Left lung (tissue), 10 donors: Measurements from ENCODE around the gene GRWD1. TPM values are rescaled to one million over a fixed set of nuclear protein-coding genes. Genes with fewer than 3 reads are reported as not detected.

ENCODE experiments used
- ATAC-seq: fragments of 200-7000 bp; cut with Tn5 transposase; one replicate; pipeline ENCODE4 v1.9.1; 2020; ENCODE audit warnings: moderate library complexity
- DNase-seq, 4 donors: peaks; one replicate each; pipeline ENCODE4 v3.0.0-alpha.2; 2013 to 2020
- H3K27ac ChIP-seq, 2 donors: fragments of 200-600 bp; sonication (generic) in 1 of 2; one replicate each; pipeline versions ENCODE4 v1.5.0 to v1.8.0; 2020 to 2021
- H3K27me3 ChIP-seq, 2 donors: fragments of 200-600 bp; sonication (generic) in 1 of 2; one replicate each; pipeline versions ENCODE4 v1.5.0 to v1.8.0; 2020 to 2021
- H3K36me3 ChIP-seq, 2 donors: fragments of 200-600 bp; sonication (generic) in 1 of 2; one replicate each; pipeline versions ENCODE4 v1.5.0 to v1.8.0; 2020 to 2021
- H3K4me1 ChIP-seq, 2 donors: fragments of 200-600 bp; one replicate each; pipeline ENCODE4 v1.8.0; 2021
- H3K4me3 ChIP-seq, 2 donors: fragments of 200-600 bp; sonication (generic) in 1 of 2; one replicate each; pipeline versions ENCODE4 v1.5.0 to v1.8.0; 2020 to 2021; ENCODE audit warnings: mild to moderate bottlenecking in 1 of 2
- H3K9me3 ChIP-seq, 2 donors: fragments of 200-600 bp; sonication (generic) in 1 of 2; one replicate each; pipeline versions ENCODE4 v1.5.0 to v1.8.0; 2020 to 2021
- CTCF ChIP-seq, 2 donors: fragments of 200-600 bp; sonication (generic) in 1 of 2; IDR thresholded peaks; one replicate each; pipeline versions ENCODE4 v1.5.0 to v1.8.0; 2021; ENCODE audit warnings: antibody characterized with exemption in 2 of 2
- intact Hi-C, 2 donors: fragments of 100-400 bp; cut with DNase I; formaldehyde crosslinking; loops; one replicate each; pipeline versions ENCODE4 v1.11.2 to v1.14.2; 2022
- polyA plus RNA-seq, 6 donors: library from polyadenylated mRNA; unstranded; fragments of 120-200 nt; gene quantifications; one replicate each; pipeline ENCODE4 v1.2.1, GENCODE V29; 2013; ENCODE audit not compliant: insufficient read length in 6 of 6
- total RNA-seq, 2 donors: library from RNA; stranded (reverse); fragmentation: NEBNext Ultra II Directional; extraction: Animal tissue kit (Norgen Biotek cat#: 25700); gene quantifications; one replicate each; pipeline ENCODE4 v1.2.1, GENCODE V29; 2021
- donor health status: DM: no; HTN: yes; CAD: no.
- donor health status: DM: no; HTN: no; CAD: no.

The GRWD1 gene
- total and polyA plus RNA-seq, 8 donors: 18.4 to 33.8 (median 24.4) TPM

GRCh38 chr19:48498595-48499311, 53.0 kb downstream of the GRWD1 start:
- TF ChIP-seq CTCF (IDR thresholded peaks at IDR 0.05): no peak
- DNase-seq (no peak), ATAC-seq (no peak)
- peaks cover 0 to 49% of the 10 kb centered on the region in 2 donors for H3K4me1 ChIP-seq
- intact Hi-C loops: no loop called here
- no peaks in the 10 kb centered on the region for H3K9me3 ChIP-seq
- H3K4me3 ChIP-seq: no peak overlapping the region
- peaks cover 12 to 84% of the 10 kb centered on the region in 2 donors for H3K27me3 ChIP-seq
- no peak overlapping the region for H3K27ac ChIP-seq
- no peaks in the 10 kb centered on the region for H3K36me3 ChIP-seq

- Histone ChIP-seq H3K4me3 (no peak overlapping the region), H3K4me1 (peaks cover 0 to 42% of the 10 kb centered on the region in 2 donors), H3K36me3 (no peaks in the 10 kb centered on the region), H3K27me3 (peaks cover 12 to 77% of the 10 kb centered on the region in 2 donors), H3K9me3 (no peaks in the 10 kb centered on the region), H3K27ac (no peak overlapping the region)
- intact Hi-C loops: loop anchor here in 1 of 2 donors (10.0 kb wide), 1 partner anchor 85 kb away; no protein-coding TSS in a partner anchor
- TF ChIP-seq CTCF (IDR thresholded peaks at IDR 0.05): no peak
- DNase-seq (no peak), ATAC-seq (no peak)
Measured at GRCh38 chr19:48499316-48500090, 53.7 kb downstream of the GRWD1 start.

DNA sequence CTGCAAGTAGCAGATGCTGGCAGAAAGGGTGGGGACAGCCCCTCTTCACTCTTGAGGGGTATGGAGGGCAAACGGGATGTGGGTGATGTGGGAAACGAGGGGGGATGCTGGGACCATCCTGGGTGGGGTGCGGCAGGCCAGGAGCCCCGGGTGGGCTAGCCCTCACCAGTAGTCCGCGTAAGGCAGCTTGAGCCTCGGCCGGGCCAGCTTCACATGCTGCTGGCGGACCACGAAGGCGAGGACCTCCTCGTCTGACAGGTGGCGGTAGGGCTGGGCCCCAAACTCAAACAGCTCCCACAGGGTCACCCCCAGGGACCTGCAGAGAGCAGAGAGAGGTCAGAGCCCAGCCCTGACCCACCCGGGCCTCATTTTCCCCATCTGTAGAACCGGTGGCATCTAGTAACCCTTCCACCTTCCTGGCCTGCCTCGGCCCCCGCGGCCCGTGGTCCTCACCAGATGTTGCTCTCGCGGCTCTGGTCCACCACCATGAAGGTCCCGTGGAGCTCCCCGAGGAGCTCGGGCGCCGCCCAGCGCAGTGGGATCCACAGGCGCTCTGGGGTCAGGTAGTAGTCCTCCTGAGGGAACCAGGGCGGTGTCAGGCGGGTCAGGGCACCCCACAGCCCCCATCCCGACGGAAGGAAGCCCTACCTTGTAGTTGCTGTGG, 55.2 kb downstream of the GRWD1 start:
- peak overlapping the region; percentile 19 to 43 for H3K4me3 ChIP-seq
- DNase-seq (no peak), ATAC-seq (no peak)
- no peaks in the 10 kb centered on the region for H3K36me3 ChIP-seq
- peaks cover 0 to 34% of the 10 kb centered on the region in 2 donors for H3K4me1 ChIP-seq
- peak overlapping the region; percentile 19 to 33 for H3K27ac ChIP-seq
- intact Hi-C loops: loop anchor here in 1 of 2 donors (10.0 kb wide), 1 partner anchor 84 kb away; no protein-coding TSS in a partner anchor
- TF ChIP-seq CTCF (IDR thresholded peaks at IDR 0.05): no peak
- H3K27me3 ChIP-seq: peaks cover 12 to 66% of the 10 kb centered on the region in 2 donors
- no peaks in the 10 kb centered on the region for H3K9me3 ChIP-seq

DNA sequence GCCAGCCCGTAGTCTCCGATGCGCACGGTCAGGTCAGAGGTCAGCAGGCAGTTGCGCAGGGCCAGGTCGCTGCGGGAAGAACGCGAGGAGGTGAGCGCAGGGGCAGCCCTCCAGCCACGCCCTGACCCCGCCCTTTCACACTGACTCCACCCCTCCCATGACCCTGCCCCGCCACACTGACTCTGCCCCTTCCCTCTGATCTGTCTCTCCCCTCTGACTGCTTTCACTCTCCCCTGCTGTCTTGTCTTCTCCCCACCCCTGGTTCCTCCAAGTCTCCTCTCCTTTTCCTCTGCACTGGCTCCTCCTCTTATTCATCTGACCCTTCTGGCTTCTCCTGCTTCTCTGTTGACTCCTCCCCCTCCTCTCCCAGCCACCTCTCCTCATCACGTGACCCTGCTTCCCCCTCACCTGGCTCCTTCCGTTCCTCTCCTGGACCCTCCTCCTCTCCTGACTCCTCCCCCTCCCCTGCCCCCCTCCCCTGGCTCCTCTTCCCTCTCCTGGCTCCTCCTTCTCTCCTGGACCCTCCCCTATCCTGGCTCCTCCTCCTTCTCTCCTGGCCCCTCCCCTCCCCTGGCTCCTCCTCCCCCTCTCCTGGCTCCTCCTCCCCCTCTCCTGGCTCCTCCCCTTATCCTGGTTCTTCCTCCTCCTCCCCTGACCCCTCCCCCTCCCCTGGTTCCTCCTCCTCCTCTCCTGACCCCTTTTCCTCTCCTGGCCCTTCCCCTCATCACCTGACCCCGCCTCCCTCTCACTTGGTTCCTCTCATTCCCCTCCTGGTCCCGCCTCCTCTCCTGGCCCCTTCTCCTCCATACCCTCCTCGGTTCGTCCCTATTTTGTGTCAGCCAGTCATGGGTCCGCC, 55.9 kb downstream of the GRWD1 start:
- no peak for TF ChIP-seq CTCF (IDR thresholded peaks at IDR 0.05)
- peaks cover 0 to 34% of the 10 kb centered on the region in 2 donors for H3K4me1 ChIP-seq
- intact Hi-C loops: loop anchor here in 1 of 2 donors (10.0 kb wide), 1 partner anchor 83 kb away; no protein-coding TSS in a partner anchor
- no peaks in the 10 kb centered on the region for H3K9me3 ChIP-seq
- H3K27me3 ChIP-seq: peaks cover 12 to 60% of the 10 kb centered on the region in 2 donors
- ATAC-seq (peak; percentile 86), DNase-seq (peak; percentile 58 to 94 (median 90))
- peak overlapping the region; percentile 19 to 43 for H3K4me3 ChIP-seq
- no peaks in the 10 kb centered on the region for H3K36me3 ChIP-seq
- peak overlapping the region; percentile 19 to 33 for H3K27ac ChIP-seq
